ENCODE results near the gene ZKSCAN1.

GRCh38 chr7:99975782-99976521 is 39.4 kb upstream of the ZKSCAN1 start, which contains the start of gene AZGP1:
- TF ChIP-seq CTCF (conservative IDR thresholded peaks at IDR 0.05; ENCODE audit: low read depth, low read length): no peak
- TF ChIP-seq EZH2 (IDR thresholded peaks at IDR 0.05; ENCODE audit: borderline replicate concordance, low read depth, low read length, poor library complexity, severe bottlenecking): no peak

All from A673 (cell line).